Measurements from ENCODE around the gene ADORA1. TPM values are rescaled to one million over a fixed set of nuclear protein-coding genes. Genes with fewer than 3 reads are reported as not detected.

The ADORA1 gene
- total and polyA plus RNA-seq, 2 experiments from 2014 or later: 8.5 to 22.2 TPM

- H3K27ac ChIP-seq: no peak overlapping the region
- H3K36me3 ChIP-seq: no peaks in the 10 kb centered on the region
- TF ChIP-seq, protein P1, sequence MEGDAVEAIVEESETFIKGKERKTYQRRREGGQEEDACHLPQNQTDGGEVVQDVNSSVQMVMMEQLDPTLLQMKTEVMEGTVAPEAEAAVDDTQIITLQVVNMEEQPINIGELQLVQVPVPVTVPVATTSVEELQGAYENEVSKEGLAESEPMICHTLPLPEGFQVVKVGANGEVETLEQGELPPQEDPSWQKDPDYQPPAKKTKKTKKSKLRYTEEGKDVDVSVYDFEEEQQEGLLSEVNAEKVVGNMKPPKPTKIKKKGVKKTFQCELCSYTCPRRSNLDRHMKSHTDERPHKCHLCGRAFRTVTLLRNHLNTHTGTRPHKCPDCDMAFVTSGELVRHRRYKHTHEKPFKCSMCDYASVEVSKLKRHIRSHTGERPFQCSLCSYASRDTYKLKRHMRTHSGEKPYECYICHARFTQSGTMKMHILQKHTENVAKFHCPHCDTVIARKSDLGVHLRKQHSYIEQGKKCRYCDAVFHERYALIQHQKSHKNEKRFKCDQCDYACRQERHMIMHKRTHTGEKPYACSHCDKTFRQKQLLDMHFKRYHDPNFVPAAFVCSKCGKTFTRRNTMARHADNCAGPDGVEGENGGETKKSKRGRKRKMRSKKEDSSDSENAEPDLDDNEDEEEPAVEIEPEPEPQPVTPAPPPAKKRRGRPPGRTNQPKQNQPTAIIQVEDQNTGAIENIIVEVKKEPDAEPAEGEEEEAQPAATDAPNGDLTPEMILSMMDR (IDR thresholded peaks at IDR 0.05; ENCODE audit: low read depth, low read length): no peak
- no peak overlapping the region for H3K4me3 ChIP-seq
- DNase-seq (ENCODE audit: low read depth in 1 of 2, low spot score in 1 of 2): no peak
- peaks cover 3% of the 10 kb centered on the region for H3K27me3 ChIP-seq
- no peaks in the 10 kb centered on the region for H3K9me3 ChIP-seq (ENCODE audit: low read depth)
- H3K4me1 ChIP-seq (ENCODE audit: low read depth): no peaks in the 10 kb centered on the region
These were observed 80.2 kb downstream of the ADORA1 start for GRCh38 chr1:203207751-203208150.

DNA sequence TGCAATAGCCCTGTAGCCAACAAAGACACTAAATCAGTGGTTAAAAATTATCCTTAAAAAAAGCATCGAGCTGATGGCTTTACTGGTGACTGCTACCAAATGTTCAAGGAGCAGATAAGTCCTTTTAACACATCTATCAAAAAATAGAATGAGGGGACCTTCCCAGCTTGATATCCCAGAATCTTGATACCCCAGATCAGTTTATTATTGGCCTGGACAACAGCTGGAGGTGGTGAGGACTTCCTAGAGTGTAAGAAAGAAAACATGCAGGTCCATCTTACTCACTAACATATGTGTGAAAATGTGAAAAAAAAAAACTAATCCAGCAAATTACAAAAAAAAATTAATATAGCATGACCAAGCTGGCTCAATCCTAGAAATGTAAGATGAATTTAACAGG, 80.7 kb downstream of the ADORA1 start:
- Histone ChIP-seq H3K27me3 (peaks cover under 1% of the 10 kb centered on the region), H3K4me1 (ENCODE audit: low read depth) (no peaks in the 10 kb centered on the region), H3K9me3 (ENCODE audit: low read depth) (no peaks in the 10 kb centered on the region), H3K36me3 (no peaks in the 10 kb centered on the region), H3K4me3 (no peak overlapping the region), H3K27ac (no peak overlapping the region)
- TF ChIP-seq, protein P1 (IDR thresholded peaks at IDR 0.05; ENCODE audit: low read depth, low read length): no peak
- no peak for DNase-seq (ENCODE audit: low read depth in 1 of 2, low spot score in 1 of 2)

DNA sequence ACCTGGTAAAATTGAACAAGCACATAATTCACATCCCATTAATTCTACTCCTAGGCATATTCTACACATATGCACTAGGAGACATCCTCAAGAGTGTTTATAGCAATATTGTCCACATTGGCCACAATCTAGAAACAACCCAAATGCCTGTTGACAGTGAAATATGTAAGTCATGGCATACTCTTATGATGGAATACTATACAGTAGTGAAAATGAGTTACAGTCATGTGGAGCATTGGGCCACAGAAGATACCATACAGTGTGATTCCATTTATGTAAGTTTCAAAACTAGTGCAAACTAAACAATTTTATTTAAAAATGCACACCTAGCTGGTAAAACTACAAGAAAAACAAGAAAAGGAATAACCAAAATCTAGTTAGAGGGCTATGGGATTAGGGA, 82.8 kb downstream of the ADORA1 start:
- no peak for DNase-seq (ENCODE audit: low read depth in 1 of 2, low spot score in 1 of 2)
- no peaks in the 10 kb centered on the region for H3K9me3 ChIP-seq (ENCODE audit: low read depth)
- no peak overlapping the region for H3K27ac ChIP-seq
- TF ChIP-seq, protein P1 (IDR thresholded peaks at IDR 0.05; ENCODE audit: low read depth, low read length): no peak
- no peaks in the 10 kb centered on the region for H3K4me1 ChIP-seq (ENCODE audit: low read depth)
- H3K4me3 ChIP-seq: no peak overlapping the region
- no peaks in the 10 kb centered on the region for H3K36me3 ChIP-seq
- no peaks in the 10 kb centered on the region for H3K27me3 ChIP-seq

- H3K36me3 ChIP-seq: no peaks in the 10 kb centered on the region
- no peak overlapping the region for H3K27ac ChIP-seq
- no peak overlapping the region for H3K4me3 ChIP-seq
- H3K27me3 ChIP-seq: no peaks in the 10 kb centered on the region
- TF ChIP-seq, protein P1 (IDR thresholded peaks at IDR 0.05; ENCODE audit: low read depth, low read length): no peak
- H3K9me3 ChIP-seq (ENCODE audit: low read depth): no peaks in the 10 kb centered on the region
- DNase-seq (ENCODE audit: low read depth in 1 of 2, low spot score in 1 of 2): no peak
- H3K4me1 ChIP-seq (ENCODE audit: low read depth): no peaks in the 10 kb centered on the region
These were observed 83.5 kb downstream of the ADORA1 start for GRCh38 chr1:203210988-203211387.

- TF ChIP-seq, protein P1 (IDR thresholded peaks at IDR 0.05; ENCODE audit: low read depth, low read length): no peak
- no peaks in the 10 kb centered on the region for H3K27me3 ChIP-seq
- no peaks in the 10 kb centered on the region for H3K9me3 ChIP-seq (ENCODE audit: low read depth)
- H3K4me1 ChIP-seq (ENCODE audit: low read depth): no peaks in the 10 kb centered on the region
- H3K36me3 ChIP-seq: no peaks in the 10 kb centered on the region
- H3K4me3 ChIP-seq: no peak overlapping the region
- no peak for DNase-seq (ENCODE audit: low read depth in 1 of 2, low spot score in 1 of 2)
- no peak overlapping the region for H3K27ac ChIP-seq
These were observed 84.3 kb downstream of the ADORA1 start for GRCh38 chr1:203211812-203212211.

DNA sequence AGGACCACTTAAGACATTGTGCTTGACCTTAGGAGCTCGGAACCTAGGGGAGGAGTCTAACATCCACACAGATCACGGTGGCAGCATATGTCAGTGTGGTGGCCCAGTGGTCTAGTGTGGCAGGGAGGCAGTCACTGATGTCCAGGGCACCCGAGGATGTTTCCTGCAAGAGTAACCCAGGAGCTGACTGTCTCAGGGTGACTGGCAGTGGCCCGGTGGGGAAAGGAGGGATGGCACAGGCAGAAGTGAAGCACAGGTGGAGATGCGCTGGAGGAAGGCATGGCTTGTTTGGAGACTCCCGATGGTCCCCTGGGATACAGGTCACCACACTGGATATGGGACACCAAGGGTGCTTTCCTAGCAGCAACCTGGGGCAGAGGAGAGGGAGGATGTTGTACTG, 85.6 kb downstream of the ADORA1 start:
- H3K36me3 ChIP-seq: no peaks in the 10 kb centered on the region
- no peaks in the 10 kb centered on the region for H3K9me3 ChIP-seq (ENCODE audit: low read depth)
- no peak for DNase-seq (ENCODE audit: low read depth in 1 of 2, low spot score in 1 of 2)
- no peak overlapping the region for H3K27ac ChIP-seq
- TF ChIP-seq, protein P1 (IDR thresholded peaks at IDR 0.05; ENCODE audit: low read depth, low read length): no peak
- no peaks in the 10 kb centered on the region for H3K4me1 ChIP-seq (ENCODE audit: low read depth)
- no peak overlapping the region for H3K4me3 ChIP-seq
- H3K27me3 ChIP-seq: no peaks in the 10 kb centered on the region

Measured in cardiac muscle cell (in vitro differentiated cells and primary cell).